Fibroblast of lung (primary cell): Measurements from ENCODE around the gene KCNIP4. TPM values are rescaled to one million over a fixed set of nuclear protein-coding genes. Genes with fewer than 3 reads are reported as not detected.

Experiments used
- DNase-seq, 2 donors: peaks; one replicate each; pipeline versions ENCODE4 v3.0.0 to v3.0.0-alpha.2; 2010; ENCODE audit warnings: low read depth in 2 of 2
- H2AFZ ChIP-seq: 2 replicates; pipeline ENCODE4 v1.5.1; 2012; ENCODE audit warnings: low read length, control low read depth, inconsistent platforms
- H3K27ac ChIP-seq: 2 replicates; pipeline ENCODE4 v1.5.1; 2011; ENCODE audit warnings: low read length, control low read depth; ENCODE audit not compliant: insufficient read depth
- H3K27me3 ChIP-seq: 2 replicates; pipeline ENCODE4 v1.5.1; 2011; ENCODE audit warnings: mild to moderate bottlenecking, low read length; ENCODE audit not compliant: control insufficient read depth, insufficient read depth
- H3K36me3 ChIP-seq: 2 replicates; pipeline ENCODE4 v1.5.1; 2011; ENCODE audit warnings: low read length; ENCODE audit not compliant: control insufficient read depth, insufficient read depth
- H3K4me1 ChIP-seq: 2 replicates; pipeline ENCODE4 v1.5.1; 2011; ENCODE audit warnings: low read length; ENCODE audit not compliant: control insufficient read depth, insufficient read depth; ENCODE audit errors: extremely low read depth
- H3K4me2 ChIP-seq: 2 replicates; pipeline ENCODE4 v1.5.1; 2011; ENCODE audit warnings: low read length, control low read depth; ENCODE audit not compliant: insufficient read depth; ENCODE audit errors: extremely low read depth
- H3K4me3 ChIP-seq, 4 experiments: fragments of 200-600 bp in 1 of 4; sonication (generic) in 1 of 4; replicated peaks in 1 of 4; 2 replicates each; pipeline ENCODE4 v1.5.1; 2011 to 2016; ENCODE audit warnings: low read length in 4 of 4, low read depth in 3 of 4, mild to moderate bottlenecking in 3 of 4, control low read depth in 2 of 4, inconsistent platforms in 1 of 4, mixed read lengths in 1 of 4; ENCODE audit not compliant: insufficient read depth in 1 of 4; ENCODE audit errors: control extremely low read depth in 1 of 4
- H3K79me2 ChIP-seq: 2 replicates; pipeline ENCODE4 v1.5.1; 2012; ENCODE audit warnings: mild to moderate bottlenecking, low read length, inconsistent platforms; ENCODE audit not compliant: control insufficient read depth, insufficient read depth
- H3K9ac ChIP-seq: 2 replicates; pipeline ENCODE4 v1.5.1; 2011; ENCODE audit warnings: mild to moderate bottlenecking, low read length, control low read depth; ENCODE audit not compliant: insufficient read depth
- H3K9me3 ChIP-seq: 2 replicates; pipeline ENCODE4 v1.5.1; 2012; ENCODE audit warnings: low read depth, low read length; ENCODE audit not compliant: control insufficient read depth, insufficient read depth
- H4K20me1 ChIP-seq: 2 replicates; pipeline ENCODE4 v1.5.1; 2011; ENCODE audit warnings: low read length; ENCODE audit not compliant: control insufficient read depth, insufficient read depth; ENCODE audit errors: extremely low read depth
- CTCF ChIP-seq, 2 donors: IDR thresholded peaks in 1 of 2; conservative IDR thresholded peaks in 1 of 2; 1 replicate in 1 of 2; 2 replicates in 1 of 2; pipeline ENCODE4 v1.5.1; 2011 to 2012; ENCODE audit warnings: low read length in 2 of 2, control low read depth in 1 of 2, inconsistent platforms in 1 of 2, low read depth in 1 of 2, mild to moderate bottlenecking in 1 of 2
- EZH2 ChIP-seq: IDR thresholded peaks from 2 replicates; pipeline ENCODE4 v1.5.1; 2012; ENCODE audit warnings: low read length, control low read depth, mild to moderate bottlenecking; ENCODE audit errors: missing control alignments
- polyA plus RNA-seq, 2 donors: library from polyadenylated mRNA; depleted of rRNA in 1 of 2; stranded (reverse) in 1 of 2; unstranded in 1 of 2; fragments of >200 nt; gene quantifications; 2 replicates each; pipeline ENCODE4 v1.2.1, GENCODE V29; 2011 to 2012; ENCODE audit warnings: missing spikeins in 1 of 2
- total RNA-seq: library from RNA; depleted of rRNA; stranded (reverse); fragments of >200 nt; gene quantifications from 2 replicates; pipeline ENCODE4 v1.2.1, GENCODE V29; 2014

Gene KCNIP4
- total and polyA plus RNA-seq, 2 donors (not counting 1 experiment from before 2014, with no cell fraction given) = not detected

- Histone ChIP-seq H3K9ac (no peak overlapping the region), H3K4me2 (no peak overlapping the region), H3K27me3 (no peaks in the 10 kb centered on the region), H2AFZ (no peak overlapping the region), H4K20me1 (no peaks in the 10 kb centered on the region), H3K4me3 (no peak overlapping the region), H3K36me3 (no peaks in the 10 kb centered on the region), H3K9me3 (no peaks in the 10 kb centered on the region), H3K4me1 (no peaks in the 10 kb centered on the region), H3K27ac (no peak overlapping the region), H3K79me2 (no peaks in the 10 kb centered on the region)
- TF ChIP-seq EZH2 (no peak), CTCF (conservative IDR thresholded peaks at IDR 0.05 in 1 of 2, IDR thresholded peaks at IDR 0.05 in 1 of 2; ENCODE audit: low read depth in 1 of 2, low read length in 2 of 2) (no peak)
- no peak for DNase-seq
Observed at GRCh38 chr4:21410372-21410771, 538.2 kb downstream of the KCNIP4 start.

GRCh38 chr4:21387683-21388082 is 560.9 kb downstream of the KCNIP4 start:
- Histone ChIP-seq H3K4me1 (no peaks in the 10 kb centered on the region), H3K4me2 (no peak overlapping the region), H3K79me2 (no peaks in the 10 kb centered on the region), H2AFZ (no peak overlapping the region), H3K9ac (no peak overlapping the region), H3K4me3 (no peak overlapping the region), H3K9me3 (no peaks in the 10 kb centered on the region), H3K27me3 (no peaks in the 10 kb centered on the region), H4K20me1 (no peaks in the 10 kb centered on the region), H3K27ac (no peak overlapping the region), H3K36me3 (no peaks in the 10 kb centered on the region)
- no peak for DNase-seq
- no peak for TF ChIP-seq EZH2
- TF ChIP-seq CTCF (conservative IDR thresholded peaks at IDR 0.05 in 1 of 2, IDR thresholded peaks at IDR 0.05 in 1 of 2; ENCODE audit: low read depth in 1 of 2, low read length in 2 of 2) = no peak

GRCh38 chr4:21386166-21386780 is 562.3 kb downstream of the KCNIP4 start:
- Histone ChIP-seq H3K4me2 (no peak overlapping the region), H3K9ac (no peak overlapping the region), H3K9me3 (no peaks in the 10 kb centered on the region), H4K20me1 (no peaks in the 10 kb centered on the region), H3K36me3 (no peaks in the 10 kb centered on the region), H2AFZ (no peak overlapping the region), H3K27me3 (no peaks in the 10 kb centered on the region), H3K4me3 (no peak overlapping the region), H3K79me2 (no peaks in the 10 kb centered on the region), H3K4me1 (no peaks in the 10 kb centered on the region), H3K27ac (no peak overlapping the region)
- DNase-seq = no peak
- TF ChIP-seq CTCF (conservative IDR thresholded peaks at IDR 0.05 in 1 of 2, IDR thresholded peaks at IDR 0.05 in 1 of 2; ENCODE audit: low read depth in 1 of 2, low read length in 2 of 2) (no peak), EZH2 (no peak)
